CD4-positive, alpha-beta T cell treated with Interleukin-12 subunit alpha and Interleukin-12 subunit beta, for 1 hour (primary cell): Measurements from ENCODE around the gene ANKH.
"Not testable (repeated sequence)": the region's sequence is repeated elsewhere in the genome, so short reads cannot be mapped to it uniquely, and the experiment has no call there.

Source experiments
- DNase-seq: peaks from one replicate; pipeline ENCODE4 v3.0.0-alpha.2; 2020

ANKH gene

DNA sequence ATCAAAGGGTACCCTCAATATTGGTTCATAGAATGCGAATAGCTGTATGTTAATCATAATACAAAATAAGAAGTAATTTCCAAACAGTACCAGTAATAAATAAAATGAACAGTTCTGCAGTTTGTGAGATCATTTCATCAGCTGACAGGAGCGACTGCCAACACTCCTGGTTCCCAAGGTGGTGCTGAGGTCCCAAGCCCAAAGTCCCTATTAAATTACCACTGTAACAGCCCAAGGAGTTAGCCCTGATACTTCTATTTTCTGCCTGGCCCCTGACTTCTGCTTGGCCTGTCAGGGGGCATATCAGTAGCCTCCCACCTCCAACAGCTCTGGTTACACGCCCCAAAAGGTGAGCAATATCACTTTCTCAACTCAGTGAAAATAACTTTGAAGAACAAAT lies 47.1 kb downstream of the ANKH start:
- no peak for DNase-seq

DNA sequence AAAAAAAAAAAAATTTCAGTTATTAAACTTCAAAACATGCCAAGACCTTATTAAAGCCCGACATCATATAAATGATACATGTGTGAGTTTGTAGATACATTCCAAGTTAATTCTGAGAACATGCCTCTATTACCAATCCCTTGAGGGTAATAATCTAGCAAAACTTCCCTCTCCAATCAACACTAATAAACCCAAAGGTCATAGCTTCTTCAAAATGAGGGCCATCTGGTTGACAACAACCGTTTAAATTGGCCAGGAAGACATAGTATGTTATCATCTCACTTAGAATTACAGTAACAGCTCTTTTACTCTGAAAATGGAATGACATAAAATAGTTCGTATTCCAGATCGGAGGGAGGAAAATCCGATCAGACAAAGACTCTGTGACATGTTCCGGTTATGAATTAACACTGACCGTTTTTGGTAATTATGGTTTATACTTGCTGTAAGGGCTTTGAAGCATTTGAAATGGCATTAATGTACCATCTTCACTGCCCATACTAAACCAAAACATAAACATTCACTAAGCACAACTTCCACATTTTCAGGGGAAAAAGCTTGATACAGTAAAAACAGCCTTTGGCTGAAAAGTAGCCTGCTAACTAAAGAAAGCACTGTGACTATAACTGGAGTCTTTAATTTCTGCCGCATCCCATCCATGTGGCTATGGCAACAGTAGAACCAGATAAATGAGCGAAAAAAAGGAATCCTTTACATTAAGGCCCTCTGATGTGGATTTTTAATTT lies 50.3 kb downstream of the ANKH start:
- DNase-seq = no peak

DNA sequence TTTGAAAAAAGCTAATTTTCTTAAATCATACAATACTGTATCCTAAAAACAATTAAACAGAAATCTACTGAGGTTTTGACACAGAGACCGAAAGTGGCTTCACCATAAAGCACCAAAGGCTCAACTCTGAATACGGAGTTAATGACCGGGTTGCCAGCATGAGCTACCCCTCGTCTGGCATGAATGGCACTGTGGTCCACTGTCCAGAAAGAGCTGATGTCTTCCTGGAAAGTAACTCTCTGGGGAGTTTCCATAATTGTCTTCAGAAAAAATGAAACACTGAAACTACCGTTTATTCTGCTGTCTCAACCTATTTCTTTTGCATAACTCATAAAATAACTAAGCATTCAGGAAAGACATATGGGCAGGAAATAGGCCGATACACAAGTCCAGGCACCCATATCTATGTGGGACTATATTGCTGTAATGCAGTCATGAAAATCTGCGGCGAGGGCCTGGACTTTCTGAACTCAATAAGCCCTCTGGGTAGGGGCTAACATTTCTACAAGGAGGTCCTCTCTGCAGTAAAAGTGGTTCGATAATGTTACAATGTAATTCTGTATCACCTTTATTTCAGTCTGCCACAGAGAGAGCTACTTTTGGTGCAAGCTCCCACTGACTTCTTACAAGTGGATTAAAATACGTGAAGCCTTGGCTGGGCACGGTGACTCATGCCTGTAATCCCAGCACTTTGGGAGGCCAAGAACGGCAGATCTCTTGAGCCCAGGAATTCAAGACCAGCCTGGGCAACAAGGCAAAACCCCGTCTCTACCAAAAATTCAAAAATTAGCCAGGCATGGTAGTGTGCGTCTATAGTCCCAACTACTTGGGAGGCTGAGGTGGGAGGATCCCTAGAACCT lies 52.4 kb downstream of the ANKH start:
- no peak for DNase-seq

DNA sequence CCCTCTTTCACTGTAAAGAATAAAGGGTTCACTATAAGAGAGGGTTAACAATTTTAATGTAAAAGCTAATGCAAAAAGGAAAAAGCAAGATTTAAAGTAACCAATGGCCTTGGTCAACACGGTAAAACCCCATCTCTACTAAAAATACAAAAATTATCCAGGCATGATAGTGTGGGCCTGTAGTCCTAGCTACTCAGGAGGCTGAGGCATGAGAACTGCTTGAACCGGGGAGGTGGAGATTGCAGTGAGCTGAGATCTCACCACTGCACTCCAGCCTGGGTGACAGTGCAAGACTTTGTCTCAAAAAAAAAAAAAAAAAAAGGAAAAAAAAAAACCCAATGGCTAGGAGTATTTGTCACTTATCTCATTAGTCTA lies 53.8 kb downstream of the ANKH start:
- DNase-seq = not testable (repeated sequence)

DNA sequence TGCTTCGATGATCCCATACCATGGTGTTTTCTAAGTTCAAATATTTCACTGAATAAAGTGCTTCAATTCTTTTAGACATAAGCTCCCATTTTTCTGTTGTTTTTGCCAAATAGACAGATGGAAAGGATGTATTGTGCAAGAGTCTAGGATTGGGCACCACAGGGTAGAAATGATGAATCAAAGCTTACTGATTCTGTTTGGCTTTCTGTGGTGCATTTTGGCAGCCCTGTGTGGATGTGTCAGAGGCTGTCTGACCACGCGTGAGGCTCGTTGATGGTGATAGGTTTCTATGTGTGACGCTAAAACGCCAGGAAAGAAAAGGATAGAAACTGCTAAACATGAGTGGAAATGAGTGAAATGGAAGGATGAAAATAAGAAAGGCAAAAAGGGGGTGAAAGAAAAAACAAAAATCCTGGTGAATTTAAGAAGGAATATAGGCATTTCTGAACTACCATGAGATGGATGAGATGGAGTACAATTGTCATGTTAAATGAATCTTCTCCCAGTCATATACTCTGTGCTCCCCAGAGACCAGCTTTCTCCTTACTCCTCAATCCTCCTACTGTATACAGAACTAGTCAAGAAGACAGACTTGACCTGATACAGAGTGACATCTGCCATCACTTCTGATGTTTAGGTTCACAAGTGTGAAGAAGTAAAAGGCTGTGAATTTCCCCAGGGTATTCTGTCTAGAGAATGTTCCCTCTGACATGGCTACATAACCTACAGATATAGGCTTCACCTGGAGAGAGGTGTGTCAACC lies 54.4 kb downstream of the ANKH start:
- DNase-seq = no peak

DNA sequence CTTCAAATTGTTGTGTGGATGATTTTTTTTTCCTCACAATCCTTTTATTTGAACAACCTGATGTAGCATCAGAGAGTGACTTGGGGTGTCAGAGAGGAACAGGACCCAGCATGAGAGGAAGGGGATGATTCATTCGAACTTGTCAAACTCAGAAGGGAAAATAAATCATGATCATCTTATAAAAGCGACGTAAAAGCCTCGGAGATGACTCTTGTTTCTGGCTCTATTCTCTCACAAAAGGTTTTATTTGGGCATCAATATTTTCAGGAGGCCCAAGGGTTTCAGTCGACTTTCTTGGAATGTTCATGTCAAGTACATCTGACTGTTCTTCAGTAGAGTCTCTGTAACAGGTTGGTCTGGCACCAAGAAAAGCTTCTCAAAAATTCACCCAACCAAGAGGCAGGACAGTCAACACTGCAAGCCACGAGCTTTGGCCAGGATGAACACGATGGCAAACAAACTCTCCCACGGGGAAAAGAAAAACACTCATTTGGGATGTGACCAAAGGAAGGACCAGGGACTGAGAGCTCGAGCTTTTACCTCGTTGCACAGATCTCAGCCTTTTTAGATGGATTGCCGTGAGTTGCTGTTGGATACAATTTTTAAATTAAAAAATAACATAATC lies 55.1 kb downstream of the ANKH start:
- no peak for DNase-seq

DNA sequence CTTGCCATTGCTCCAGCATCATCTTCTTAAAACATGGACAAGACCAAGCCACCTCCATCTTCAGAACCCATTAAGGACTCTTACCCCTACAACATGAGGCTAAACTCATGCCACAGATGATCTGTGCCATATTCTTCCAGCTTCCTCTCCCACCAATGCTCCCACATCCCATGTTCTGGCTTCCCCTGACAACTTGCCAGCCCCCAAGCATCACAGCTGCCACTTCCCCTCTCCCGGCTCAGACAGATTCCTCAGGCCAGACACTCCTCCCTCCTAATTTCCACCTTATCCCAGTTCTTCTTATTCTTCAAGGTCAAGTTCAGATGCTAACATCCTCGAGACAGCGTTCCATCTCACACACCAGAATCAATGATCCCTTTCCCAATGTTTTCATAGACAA lies 57.8 kb downstream of the ANKH start:
- DNase-seq = no peak

DNA sequence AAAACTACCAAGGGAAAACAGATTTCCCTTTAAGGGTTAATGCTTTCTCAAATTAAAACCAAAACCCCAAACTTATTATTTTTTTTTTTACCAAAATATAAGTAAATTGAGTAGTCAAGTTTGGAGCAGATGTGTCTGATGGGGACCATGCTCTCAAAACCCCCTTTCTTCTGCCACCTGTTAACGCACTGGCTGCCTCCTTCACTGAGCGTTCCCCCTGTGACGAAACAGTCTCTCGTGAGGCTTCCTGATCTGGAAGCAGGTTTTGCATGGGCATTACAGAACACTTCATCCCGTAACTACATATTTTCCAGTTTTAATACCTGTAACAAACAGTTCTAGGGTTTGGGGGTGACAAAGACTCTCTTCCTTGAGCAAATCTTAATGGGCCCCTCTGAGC lies 59.4 kb downstream of the ANKH start:
- DNase-seq = no peak

DNA sequence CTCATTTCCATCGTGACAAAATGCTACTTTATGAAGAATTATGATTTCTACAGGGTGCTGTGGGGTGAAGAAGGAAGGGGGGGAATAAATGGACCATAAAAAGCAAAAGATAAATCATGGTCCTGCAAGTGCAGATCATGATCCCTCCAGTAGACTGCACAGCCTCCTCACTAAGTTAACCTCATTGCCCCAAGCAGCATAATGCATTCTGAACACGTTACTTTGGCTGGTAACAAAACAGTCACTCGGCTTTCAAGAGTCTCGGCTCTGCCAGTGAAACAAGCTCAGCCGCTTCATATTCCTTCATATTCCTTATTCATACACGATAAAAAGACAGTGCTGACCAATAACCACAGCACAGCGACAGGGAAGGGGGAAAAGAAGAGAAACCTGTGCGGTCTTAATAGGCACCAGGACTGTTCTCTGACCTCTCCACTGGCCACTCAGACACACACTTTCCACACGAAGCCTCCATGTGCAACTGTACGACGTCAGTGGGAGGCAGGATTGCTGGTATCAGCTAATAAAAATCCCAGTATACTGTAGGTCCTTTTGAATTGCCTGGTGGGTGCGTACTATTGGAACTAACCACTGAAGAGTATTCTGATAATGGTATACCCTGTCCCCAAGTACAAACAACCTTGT lies 60.5 kb downstream of the ANKH start:
- DNase-seq = no peak

DNA sequence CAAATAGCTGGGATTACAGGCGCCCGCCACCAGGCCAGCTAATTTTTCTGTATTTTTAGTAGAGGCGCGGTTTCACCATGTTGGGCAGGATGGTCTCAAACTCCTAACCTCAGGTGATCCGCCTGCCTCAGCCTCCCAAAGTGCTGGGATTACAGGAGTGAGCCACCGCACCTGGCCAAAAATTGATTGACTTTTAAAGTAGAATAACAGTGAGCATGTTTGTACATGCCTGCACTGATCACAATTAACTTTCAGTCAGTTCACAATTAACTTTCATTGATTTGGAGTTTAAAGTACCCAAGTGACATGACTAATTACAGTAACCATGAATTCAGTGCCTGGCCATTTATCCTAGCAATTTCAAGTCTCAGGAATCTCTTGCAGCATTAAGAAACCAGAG lies 61.3 kb downstream of the ANKH start:
- DNase-seq = no peak

DNA sequence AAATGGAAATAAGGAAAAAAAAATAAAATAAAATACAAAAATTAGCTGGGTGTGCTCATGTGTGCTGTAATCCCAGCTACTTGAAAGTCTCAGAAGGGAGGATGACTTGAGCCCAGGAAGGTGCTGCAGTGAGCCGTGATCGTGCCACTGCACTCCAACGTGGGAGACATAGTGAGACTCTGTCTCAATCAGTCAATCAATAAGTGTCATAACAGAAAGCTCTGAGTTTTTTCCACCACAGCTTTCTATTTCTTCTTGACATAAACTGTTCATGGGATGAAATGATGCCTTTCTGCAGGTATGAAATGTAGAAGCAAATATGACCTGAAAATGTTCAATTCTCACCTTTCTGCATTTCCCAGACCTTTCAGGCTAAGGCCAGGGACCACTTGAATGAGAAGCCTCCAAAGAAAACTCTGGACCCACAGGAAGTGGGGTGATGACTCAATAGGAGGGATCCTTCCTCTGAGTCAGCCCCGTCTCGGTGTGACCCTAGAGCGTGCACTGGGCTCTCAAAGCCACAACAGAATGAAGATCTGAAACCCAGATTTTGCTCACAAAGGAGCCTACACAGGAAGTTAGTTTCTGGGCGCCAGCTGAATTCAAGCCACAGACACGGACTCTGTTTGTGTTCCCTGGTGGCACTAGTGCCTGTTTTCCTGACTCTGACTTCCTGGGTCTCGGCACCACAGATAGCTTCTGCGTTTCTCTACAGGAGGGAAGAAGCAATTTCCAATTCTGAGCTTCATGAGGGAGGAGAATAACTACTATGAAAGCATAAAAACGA lies 62.0 kb downstream of the ANKH start:
- peak; percentile 72 for DNase-seq

DNA sequence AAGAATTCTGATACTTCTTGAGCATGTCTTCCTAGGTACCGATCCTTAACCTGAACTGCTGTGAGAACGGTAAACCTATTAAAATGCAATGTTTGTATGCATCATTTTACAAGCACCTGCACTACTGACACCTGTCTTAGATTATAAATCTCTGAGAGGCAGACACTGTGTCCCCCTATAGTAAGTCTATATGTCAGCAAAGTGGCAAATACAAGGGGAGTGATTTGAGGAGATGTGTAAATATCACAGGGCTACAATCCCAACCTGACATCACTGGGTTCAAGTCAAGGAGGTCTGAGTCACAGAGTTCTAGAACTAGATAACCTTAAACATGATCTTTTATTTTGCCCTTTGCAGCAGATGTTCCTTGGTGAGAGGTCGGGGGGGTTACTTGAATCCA lies 64.1 kb downstream of the ANKH start:
- DNase-seq = no peak

DNA sequence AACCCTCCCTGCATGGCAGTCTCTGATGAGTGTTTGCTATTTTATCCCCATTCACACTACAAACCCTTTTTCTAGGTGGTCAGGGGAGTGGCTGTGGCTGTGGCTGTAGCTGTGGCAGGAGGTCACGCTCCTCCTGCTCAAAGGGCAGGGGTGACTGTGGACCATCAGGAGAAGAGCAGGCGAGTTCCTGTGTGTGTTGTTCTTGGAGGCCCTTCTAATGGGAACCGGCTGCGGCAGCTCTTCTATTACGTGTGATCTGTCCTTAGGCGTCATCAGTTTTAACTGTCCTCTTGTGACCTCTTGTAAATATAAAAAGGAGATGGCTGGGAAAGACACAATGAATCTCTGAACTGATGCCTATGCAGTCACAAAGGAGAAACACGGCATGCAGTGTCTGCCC lies 65.1 kb downstream of the ANKH start:
- no peak for DNase-seq

DNA sequence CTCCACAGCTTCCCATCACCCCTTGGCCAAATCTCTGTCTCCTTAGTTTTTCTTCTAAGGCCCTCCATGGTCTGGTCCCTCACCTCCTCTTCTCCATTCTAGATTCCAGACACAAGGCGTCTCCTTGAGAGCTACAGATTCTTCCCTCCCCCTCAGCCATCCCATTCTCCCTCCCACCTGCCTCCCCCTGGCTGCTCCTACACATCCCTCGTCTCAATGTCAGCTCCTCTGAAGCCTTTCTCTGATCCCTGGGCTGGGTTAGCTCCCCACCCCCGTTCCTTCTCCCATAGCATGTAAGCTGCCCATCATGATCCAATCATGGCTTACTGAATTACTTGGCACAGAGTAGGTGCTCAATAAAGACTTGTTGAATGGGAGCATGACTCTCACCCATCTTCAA lies 69.0 kb downstream of the ANKH start:
- no peak for DNase-seq

DNA sequence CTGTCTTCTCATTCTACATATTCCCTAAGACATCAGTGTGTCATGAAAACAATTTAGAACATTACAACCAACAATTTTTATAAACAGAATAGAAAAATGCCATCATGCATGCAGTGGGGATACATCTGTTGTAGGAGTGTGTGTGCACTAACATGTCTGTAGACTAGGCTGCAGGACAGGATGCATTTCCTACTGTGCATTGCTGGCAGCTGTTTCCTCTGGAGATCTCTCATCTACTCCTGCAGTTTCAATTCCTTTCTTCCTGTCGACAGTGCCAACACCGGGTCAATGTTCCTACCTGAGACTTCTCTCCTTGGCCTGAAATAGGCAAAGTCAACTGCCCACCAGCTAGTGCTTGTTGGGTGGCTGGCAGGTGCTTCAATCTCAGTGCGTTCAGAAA lies 69.8 kb downstream of the ANKH start:
- DNase-seq = no peak

DNA sequence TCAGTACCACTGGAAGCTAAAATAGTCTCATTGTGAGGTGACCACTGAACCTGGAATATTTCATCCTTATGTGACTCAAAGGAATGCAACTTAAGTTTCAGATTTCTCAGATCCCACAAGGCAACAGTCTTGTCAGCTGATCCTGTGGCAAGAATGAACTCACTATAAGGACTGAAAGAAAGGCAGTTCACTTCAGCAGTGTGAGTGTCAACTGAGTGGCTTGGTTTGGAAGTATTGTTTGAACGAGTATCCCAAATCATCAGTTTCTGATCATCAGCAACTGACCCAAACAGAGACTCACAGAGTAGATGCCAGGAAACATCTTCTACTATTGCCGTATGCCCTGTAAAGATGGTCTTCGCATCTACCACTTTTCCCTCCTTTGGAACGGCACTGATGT lies 74.2 kb downstream of the ANKH start:
- DNase-seq = not testable (repeated sequence)

DNA sequence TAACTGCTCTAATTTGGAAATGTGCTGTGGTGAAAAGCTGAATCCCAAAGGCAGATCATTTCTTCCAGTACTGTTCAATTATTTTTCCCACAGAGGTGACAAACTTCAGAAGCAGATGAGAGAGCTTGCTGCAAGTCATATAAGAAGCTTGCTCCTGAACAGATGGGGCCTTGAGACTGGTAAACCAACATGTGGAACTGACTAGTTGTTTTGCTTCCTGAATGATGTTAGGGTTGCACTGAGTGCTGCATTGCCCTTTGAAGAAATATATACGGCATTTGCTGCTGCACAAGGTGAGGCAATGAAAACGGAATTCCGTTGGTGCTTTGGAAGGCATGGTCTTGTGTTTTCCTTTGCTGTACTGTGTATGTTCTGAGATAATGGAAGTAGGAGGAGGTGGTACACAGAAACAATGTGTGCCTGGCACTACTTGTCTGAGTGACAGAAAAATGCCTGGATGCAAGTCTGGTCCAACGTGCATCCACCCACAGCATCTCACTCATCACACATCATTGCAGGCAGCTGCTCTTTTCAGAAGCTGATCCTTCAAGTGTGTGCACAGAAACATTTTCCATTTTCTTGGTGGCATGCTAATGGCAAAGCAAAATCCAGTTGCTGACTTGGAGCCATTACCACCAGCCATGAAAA lies 76.9 kb downstream of the ANKH start:
- no peak for DNase-seq

DNA sequence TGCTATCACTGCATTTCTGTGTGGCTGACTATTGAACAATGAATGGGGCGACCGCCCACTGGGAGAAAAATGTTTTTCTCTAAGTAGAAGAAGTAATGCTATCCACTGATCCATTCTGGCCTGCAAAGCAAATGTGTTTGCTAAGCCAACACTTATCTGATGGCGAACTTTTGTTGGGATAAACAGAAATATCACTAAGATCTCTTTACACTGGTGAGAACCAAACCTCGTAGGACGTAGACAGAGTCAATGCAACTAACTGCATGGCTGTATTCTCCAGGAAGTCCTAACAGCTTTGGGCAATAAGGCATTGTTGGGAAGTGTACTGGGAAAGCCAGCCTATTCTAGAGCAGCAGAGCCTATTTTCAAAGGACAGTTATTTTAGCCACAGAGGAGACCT lies 77.7 kb downstream of the ANKH start:
- no peak for DNase-seq

DNA sequence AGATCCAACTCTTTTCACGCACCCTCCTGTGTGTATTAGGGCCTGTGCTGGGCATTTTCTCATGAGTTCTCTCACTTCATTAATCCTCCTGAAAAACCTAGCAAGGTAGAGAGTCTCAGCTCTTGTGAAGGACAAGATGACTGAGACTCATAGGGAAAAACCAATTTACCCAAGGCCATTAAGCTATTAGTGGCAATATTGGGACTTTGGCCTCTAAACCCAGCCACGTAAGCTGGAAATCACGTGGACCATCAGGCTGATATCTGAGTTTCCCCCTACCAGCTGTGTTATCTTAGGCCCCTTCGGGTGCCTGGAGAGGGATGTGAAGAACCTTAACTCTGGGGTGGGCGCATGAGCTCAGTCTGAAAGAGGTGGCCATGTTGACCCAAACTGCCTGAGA lies 80.7 kb downstream of the ANKH start:
- DNase-seq = no peak

DNA sequence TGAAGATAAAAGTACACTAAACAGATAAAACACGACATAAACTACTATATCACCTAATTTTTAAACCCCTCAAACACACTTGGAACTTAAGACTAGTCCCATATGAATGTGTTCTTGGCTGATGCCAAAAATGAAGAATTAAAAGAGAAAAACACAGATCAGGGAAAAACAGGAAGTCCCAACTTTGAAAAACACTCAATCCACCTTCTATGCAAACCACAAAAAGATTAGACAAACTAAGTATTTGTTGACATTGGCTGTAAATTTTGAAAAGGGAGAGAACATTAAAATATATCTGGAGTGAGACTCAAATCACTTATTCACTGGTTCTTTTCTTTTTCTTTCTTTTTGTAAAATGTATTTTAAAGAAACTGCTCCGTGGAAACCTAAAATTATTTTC lies 81.4 kb downstream of the ANKH start:
- DNase-seq = no peak

DNA sequence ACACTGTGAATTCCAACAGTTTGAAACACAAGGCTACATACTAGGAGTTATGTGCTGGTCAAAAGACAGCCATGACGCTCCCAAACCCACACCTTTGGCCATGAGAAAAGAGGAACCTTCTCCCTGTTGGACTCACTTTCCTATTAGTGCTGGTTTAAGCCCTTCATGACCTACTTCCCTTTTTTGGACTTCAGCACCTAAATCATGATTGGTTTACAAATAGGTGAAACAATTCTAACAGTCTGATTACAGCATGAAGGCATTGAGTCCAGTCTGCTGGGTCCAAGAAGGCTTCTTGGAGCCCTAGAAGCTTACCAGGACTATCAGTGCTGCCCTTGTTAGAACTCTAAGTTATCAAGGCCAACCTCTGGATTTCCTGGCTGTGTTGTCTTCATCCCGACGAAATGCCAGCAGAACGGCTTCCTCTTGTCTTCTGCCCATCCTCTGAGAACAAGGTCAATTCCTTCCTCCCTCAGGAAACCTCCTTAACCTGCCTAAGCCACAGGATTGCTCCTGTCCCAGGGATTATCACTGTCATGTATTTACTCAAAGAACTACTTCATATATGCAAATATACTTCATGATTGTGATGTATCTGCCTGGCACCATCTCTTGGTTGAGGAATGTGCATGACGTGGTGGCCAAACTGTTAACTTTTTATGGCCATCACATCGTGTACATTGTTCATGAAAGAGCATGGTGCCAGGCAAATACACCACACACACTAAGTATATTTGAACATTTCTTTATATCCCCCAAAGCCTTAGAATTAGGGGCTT lies 83.6 kb downstream of the ANKH start:
- DNase-seq = no peak
